Liver (tissue), 9 donors: ENCODE measurements around the gene BTG2. TPM values are rescaled to one million over a fixed set of nuclear protein-coding genes. Genes with fewer than 3 reads are reported as not detected.

Source experiments
- DNase-seq: peaks from one replicate; pipeline ENCODE4 v3.0.0-alpha.2; 2017; ENCODE audit warnings: low spot score
- H3K27ac ChIP-seq, 2 donors: one replicate each; pipeline ENCODE4 v1.7.0; 2013; ENCODE audit warnings: inconsistent platforms in 2 of 2, low read length in 2 of 2, control low read depth in 1 of 2, low read depth in 1 of 2, mild to moderate bottlenecking in 1 of 2
- H3K27me3 ChIP-seq, 4 donors: one replicate each; pipeline versions ENCODE4 v1.6.1 to v1.7.0; 2013; ENCODE audit warnings: low read length in 3 of 4, inconsistent platforms in 1 of 4, mild to moderate bottlenecking in 1 of 4, moderate library complexity in 1 of 4; ENCODE audit not compliant: control insufficient read depth in 4 of 4, insufficient read depth in 4 of 4
- H3K36me3 ChIP-seq, 4 donors: one replicate each; pipeline versions ENCODE4 v1.6.1 to v1.7.0; 2013; ENCODE audit warnings: low read length in 3 of 4, mild to moderate bottlenecking in 3 of 4, low read depth in 1 of 4, moderate library complexity in 1 of 4; ENCODE audit not compliant: control insufficient read depth in 4 of 4, insufficient read depth in 3 of 4
- H3K4me1 ChIP-seq, 4 donors: one replicate each; pipeline versions ENCODE4 v1.6.1 to v1.7.0; 2013; ENCODE audit warnings: low read length in 3 of 4, mild to moderate bottlenecking in 3 of 4, moderate library complexity in 1 of 4; ENCODE audit not compliant: control insufficient read depth in 4 of 4, insufficient read depth in 4 of 4
- H3K4me3 ChIP-seq, 3 donors: one replicate each; pipeline versions ENCODE4 v1.6.1 to v1.7.0; 2013; ENCODE audit warnings: low read length in 3 of 3, control low read depth in 1 of 3, low read depth in 1 of 3, mild to moderate bottlenecking in 1 of 3
- H3K9ac ChIP-seq, 2 donors: one replicate each; pipeline ENCODE4 v1.7.0; 2013; ENCODE audit warnings: low read length in 2 of 2, mild to moderate bottlenecking in 2 of 2, moderate library complexity in 2 of 2, control low read depth in 1 of 2, low read depth in 1 of 2
- H3K9me3 ChIP-seq, 4 donors: one replicate each; pipeline versions ENCODE4 v1.6.1 to v1.7.0; 2013; ENCODE audit warnings: low read length in 3 of 4; ENCODE audit not compliant: control insufficient read depth in 4 of 4
- ATF3 ChIP-seq: IDR thresholded peaks from 2 replicates; pipeline ENCODE4 v1.6.1; 2016; ENCODE audit warnings: antibody characterized with exemption
- CTCF ChIP-seq: fragments of 150-350 bp; IDR thresholded peaks from 2 replicates; pipeline ENCODE4 v1.5.1; 2017; ENCODE audit warnings: improper control_type of control experiment, low read depth, low read length; ENCODE audit not compliant: missing input control
- EGR1 ChIP-seq, 2 donors: IDR thresholded peaks; 2 replicates each; pipeline ENCODE4 v1.6.1; 2016 to 2018; ENCODE audit warnings: antibody characterized with exemption in 2 of 2, low read depth in 2 of 2
- FOXA1 ChIP-seq: IDR thresholded peaks from 2 replicates; pipeline ENCODE4 v1.6.1; 2016; ENCODE audit warnings: antibody characterized with exemption
- FOXA2 ChIP-seq: IDR thresholded peaks from 2 replicates; pipeline ENCODE4 v1.6.1; 2016; ENCODE audit warnings: antibody characterized with exemption
- GABPA ChIP-seq, 2 donors: IDR thresholded peaks in 1 of 2; conservative IDR thresholded peaks in 1 of 2; 2 replicates each; pipeline ENCODE4 v1.6.1; 2016; ENCODE audit warnings: antibody characterized with exemption in 2 of 2, mild to moderate bottlenecking in 1 of 2, moderate library complexity in 1 of 2
- HNF4A ChIP-seq, 2 donors: conservative IDR thresholded peaks; 2 replicates each; pipeline ENCODE4 v1.6.1; 2016; ENCODE audit warnings: antibody characterized with exemption in 2 of 2, mild to moderate bottlenecking in 2 of 2
- HNF4G ChIP-seq: IDR thresholded peaks from 2 replicates; pipeline ENCODE4 v1.6.1; 2016; ENCODE audit warnings: antibody characterized with exemption
- JUND ChIP-seq, 2 donors: IDR thresholded peaks; 2 replicates each; pipeline ENCODE4 v1.6.1; 2016; ENCODE audit warnings: antibody characterized with exemption in 2 of 2
- NR2F2 ChIP-seq: IDR thresholded peaks from 2 replicates; pipeline ENCODE4 v1.6.1; 2016; ENCODE audit warnings: antibody characterized with exemption
- RAD21 ChIP-seq, 2 donors: IDR thresholded peaks; 2 replicates each; pipeline ENCODE4 v1.6.1; 2016; ENCODE audit warnings: antibody characterized with exemption in 2 of 2, mild to moderate bottlenecking in 2 of 2
- RXRA ChIP-seq, 2 donors: IDR thresholded peaks; 2 replicates each; pipeline ENCODE4 v1.6.1; 2017 to 2018; ENCODE audit warnings: antibody characterized with exemption in 2 of 2, mild to moderate bottlenecking in 1 of 2
- SP1 ChIP-seq: IDR thresholded peaks from 2 replicates; pipeline ENCODE4 v1.6.1; 2018; ENCODE audit warnings: antibody characterized with exemption, mild to moderate bottlenecking
- TAF1 ChIP-seq: conservative IDR thresholded peaks from 2 replicates; pipeline ENCODE4 v1.6.1; 2016; ENCODE audit warnings: antibody characterized with exemption, mild to moderate bottlenecking
- YY1 ChIP-seq: IDR thresholded peaks from 2 replicates; pipeline ENCODE4 v1.6.1; 2016; ENCODE audit warnings: antibody characterized with exemption, mild to moderate bottlenecking
- ZBTB33 ChIP-seq: IDR thresholded peaks from 2 replicates; pipeline ENCODE4 v1.6.1; 2016; ENCODE audit warnings: antibody characterized with exemption
- WGBS: extraction: QIAGEN DNeasy Blood & Tissue Kit; methylation state at CpG from one replicate; pipeline ENCODE4 v1.1.7; 2013; 5-methylcytosine and 5-hydroxymethylcytosine counted together
- polyA plus RNA-seq, 2 donors: library from polyadenylated mRNA; stranded (reverse) in 1 of 2; unstranded in 1 of 2; fragments of 200-250 nt in 1 of 2; fragments of >200 nt in 1 of 2; fragmentation: Nextera tagmentation in 1 of 2; extraction: Ambion mirVana in 1 of 2; gene quantifications; one replicate each; pipeline versions ENCODE4 v1.2.1 to v1.2.3, GENCODE V29; 2013 to 2015
- total RNA-seq, 2 donors: library from RNA; depleted of rRNA; stranded (reverse); fragments of >200 nt; gene quantifications; one replicate each; pipeline ENCODE4 v1.2.3, GENCODE V29; 2014
- donor health status: healthy.
- donor health status: healthy.
- donor health status: healthy.
- donor health status: healthy.
- donor health status: healthy.

BTG2 gene
- total and polyA plus RNA-seq, 4 donors, result 3.8 to 52.5 (median 4.8) TPM

- TF ChIP-seq NR2F2 (no peak), EGR1 (IDR thresholded peaks at IDR 0.05; ENCODE audit: low read depth in 2 of 2) (no peak), GABPA (IDR thresholded peaks at IDR 0.05 in 1 of 2, conservative IDR thresholded peaks at IDR 0.05 in 1 of 2) (no peak), HNF4A (conservative IDR thresholded peaks at IDR 0.05) (no peak), TAF1 (no peak), YY1 (no peak), FOXA1 (no peak), ATF3 (no peak), RXRA (IDR thresholded peaks at IDR 0.05) (no peak)
- no peak for DNase-seq
- no peaks in the 10 kb centered on the region for H3K9me3 ChIP-seq
- H3K27me3 ChIP-seq, result no peaks in the 10 kb centered on the region
- WGBS, result 88% methylated on average over 9 of the region's 9 CpGs
- no peak overlapping the region for H3K4me3 ChIP-seq
- H3K4me1 ChIP-seq, result peaks cover 0 to 13% (median 0%) of the 10 kb centered on the region in 4 donors
- no peak overlapping the region for H3K9ac ChIP-seq
- H3K36me3 ChIP-seq, result no peaks in the 10 kb centered on the region
- H3K27ac ChIP-seq, result no peak overlapping the region
Observed at GRCh38 chr1:203276916-203277545, 28.3 kb upstream of the BTG2 start.

GRCh38 chr1:203278082-203278884 is 27.0 kb upstream of the BTG2 start:
- H3K4me3 ChIP-seq, result no peak overlapping the region

More at GRCh38 chr1:203278082-203278884, 27.0 kb upstream of the BTG2 start:
- no peak overlapping the region for H3K9ac ChIP-seq
- no peaks in the 10 kb centered on the region for H3K36me3 ChIP-seq
- no peak for DNase-seq
- peak overlapping the region; percentile 63 to 75 for H3K27ac ChIP-seq
- H3K9me3 ChIP-seq, result no peaks in the 10 kb centered on the region
- TF ChIP-seq ATF3 (no peak), JUND (IDR thresholded peaks at IDR 0.05) (no peak), ZBTB33 (no peak), NR2F2 (peak; percentile 87), CTCF (no peak), SP1 (peak; percentile 74), RAD21 (IDR thresholded peaks at IDR 0.05) (peak; percentile 4 to 22), RXRA (IDR thresholded peaks at IDR 0.05) (peak; percentile 23 to 30), YY1 (no peak), HNF4G (no peak), FOXA2 (no peak)
- peaks cover 0 to 9% (median 0%) of the 10 kb centered on the region in 4 donors for H3K4me1 ChIP-seq
- no peaks in the 10 kb centered on the region for H3K27me3 ChIP-seq
- WGBS, result 18% methylated on average over 13 of the region's 13 CpGs
